GM13976 (cell line): ENCODE results near the gene CELF5.
A peak's percentile ranks its signal among the peaks of the same experiment; 100 is the strongest.

Experiments used
- DNase-seq: peaks from one replicate; pipeline ENCODE4 v3.0.0; 2012; ENCODE audit warnings: low spot score
- CTCF ChIP-seq: IDR thresholded peaks from 2 replicates; pipeline ENCODE4 v1.5.1; 2012; ENCODE audit warnings: borderline replicate concordance, mild to moderate bottlenecking; ENCODE audit not compliant: insufficient read depth; ENCODE audit errors: extremely low read depth, missing control alignments, control extremely low read depth
- in situ Hi-C: fragments of 300-500 bp; cut with MboI; formaldehyde crosslinking; loops from one replicate; pipeline ENCODE4 v1.12.0; 2022; ENCODE audit warnings: low sequenced_read_pairs, mixed read lengths, inconsistent platforms; ENCODE audit not compliant: unreplicated experiment

The CELF5 gene

GRCh38 chr19:3204646-3205275, 19.7 kb upstream of the CELF5 start:
- in situ Hi-C loops, result no loop called here
- DNase-seq, result no peak
- no peak for TF ChIP-seq CTCF

- in situ Hi-C loops, result no loop called here
- DNase-seq, result no peak
- TF ChIP-seq CTCF, result no peak
These were observed 18.1 kb upstream of the CELF5 start for GRCh38 chr19:3206216-3206953.

GRCh38 chr19:3207461-3208242, 16.8 kb upstream of the CELF5 start:
- no peak for TF ChIP-seq CTCF
- no peak for DNase-seq
- in situ Hi-C loops, result no loop called here

GRCh38 chr19:3208317-3209207, 15.9 kb upstream of the CELF5 start:
- DNase-seq, result no peak
- in situ Hi-C loops, result no loop called here
- TF ChIP-seq CTCF, result no peak

GRCh38 chr19:3210347-3211017, 14.0 kb upstream of the CELF5 start:
- DNase-seq, result peak; percentile 89
- in situ Hi-C loops, result no loop called here

More at GRCh38 chr19:3210347-3211017, 14.0 kb upstream of the CELF5 start:
- peak; percentile 82 for TF ChIP-seq CTCF
